NCI-H2029 (cell line): ENCODE data around the gene CCR9.

Source experiments
- DNase-seq: peaks from one replicate; lab custom pipeline; 2025; lab: John Stamatoyannopoulos, UW

The CCR9 gene

GRCh38 chr3:45938043-45938435 lies 51.7 kb downstream of the CCR9 start:
- DNase-seq = no peak

- peak; percentile 87 for DNase-seq
Measured at GRCh38 chr3:45938864-45939263, 52.5 kb downstream of the CCR9 start.

- no peak for DNase-seq
Measured at GRCh38 chr3:45939341-45939771, 53.0 kb downstream of the CCR9 start.

- DNase-seq = peak; percentile 66
Measured at GRCh38 chr3:45940004-45940780, 53.8 kb downstream of the CCR9 start.

- peak; percentile 64 for DNase-seq
Measured at GRCh38 chr3:45940781-45941365, 54.5 kb downstream of the CCR9 start.

GRCh38 chr3:45942051-45942825 lies 55.9 kb downstream of the CCR9 start:
- peak; percentile 76 for DNase-seq

GRCh38 chr3:45943207-45943846 lies 57.0 kb downstream of the CCR9 start, which contains the start of gene CXCR6:
Gene CXCR6, plus strand, starts transcription at chr3:45943464. Its CDS starts 3,018 bp downstream, at chr3:45946482.
- no peak for DNase-seq

GRCh38 chr3:45944830-45945620 lies 58.7 kb downstream of the CCR9 start:
- DNase-seq = no peak

GRCh38 chr3:45946307-45946706 lies 60.0 kb downstream of the CCR9 start:
- DNase-seq = no peak

GRCh38 chr3:45946875-45947274 lies 60.5 kb downstream of the CCR9 start:
- no peak for DNase-seq

- DNase-seq = no peak
Measured at GRCh38 chr3:45947361-45947760, 61.0 kb downstream of the CCR9 start.

- DNase-seq = no peak
Measured at GRCh38 chr3:45948311-45948781, 62.0 kb downstream of the CCR9 start.

GRCh38 chr3:45948881-45949280 lies 62.5 kb downstream of the CCR9 start:
- no peak for DNase-seq

- DNase-seq = no peak
Measured at GRCh38 chr3:45949432-45949831, 63.1 kb downstream of the CCR9 start.

GRCh38 chr3:45950131-45950530 lies 63.8 kb downstream of the CCR9 start:
- no peak for DNase-seq

- no peak for DNase-seq
Measured at GRCh38 chr3:45950686-45951600, 64.6 kb downstream of the CCR9 start.

- DNase-seq = no peak
Measured at GRCh38 chr3:45951946-45952345, 65.6 kb downstream of the CCR9 start.

GRCh38 chr3:45952456-45952855 lies 66.1 kb downstream of the CCR9 start:
- no peak for DNase-seq
